Activated CD4-positive, alpha-beta T cell treated with anti-CD3 and anti-CD28 coated beads, Interleukin-2, amount 50 U/mL, for 1 hour (primary cell): ENCODE measurements around the gene KIF3B.
"Not testable (repeated sequence)": the region's sequence is repeated elsewhere in the genome, so short reads cannot be mapped to it uniquely, and the experiment has no call there.

Source experiments
- DNase-seq: peaks from one replicate; pipeline ENCODE4 v3.0.0-alpha.2; 2020

The KIF3B gene

DNA sequence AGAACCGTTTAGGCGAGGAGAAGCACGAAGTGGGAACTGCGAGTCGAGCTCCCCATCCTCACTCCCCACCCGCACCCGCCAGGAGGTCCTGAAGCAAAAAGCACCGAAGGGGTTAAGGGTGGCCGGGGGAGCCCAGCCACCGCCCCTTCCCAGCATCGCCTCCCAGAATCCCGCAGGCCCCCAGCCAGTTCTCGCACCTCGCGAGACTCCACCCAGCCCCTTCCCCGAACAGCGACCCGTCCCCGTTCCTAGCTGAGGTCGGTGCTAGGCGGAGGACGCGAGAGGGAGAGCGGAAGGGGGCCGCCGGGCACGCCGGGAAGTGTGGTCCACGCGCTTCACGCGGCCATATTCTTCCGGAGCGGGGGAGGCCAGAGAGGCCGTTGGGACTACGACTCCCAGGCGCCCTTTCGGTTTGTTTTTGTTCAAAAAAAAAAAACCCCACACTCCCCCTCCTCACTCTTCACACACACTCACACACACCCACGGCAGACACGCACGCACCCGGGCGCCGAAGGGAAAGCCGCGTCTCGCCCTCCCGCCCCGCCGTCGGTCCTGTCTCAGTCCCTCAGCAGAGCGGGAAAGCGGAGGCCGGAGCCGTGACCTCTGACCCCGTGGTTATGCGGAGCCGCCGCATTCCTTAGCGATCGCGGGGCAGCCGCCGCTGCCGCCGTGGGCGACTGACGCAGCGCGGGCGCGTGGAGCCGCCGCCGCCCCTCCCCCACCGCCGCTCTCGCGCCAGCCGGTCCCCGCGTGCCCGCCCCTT lies 80.6 kb downstream of the KIF3B start, which contains the start of gene ASXL1:
Gene ASXL1 (plus strand): TSS at position 463 of the 763 bp plus-strand sequence. CDS start 445 bp downstream, outside the sequence.
- DNase-seq: peak; percentile 91

- DNase-seq: no peak
Observed at GRCh38 chr20:32358632-32358882, 81.1 kb downstream of the KIF3B start.

DNA sequence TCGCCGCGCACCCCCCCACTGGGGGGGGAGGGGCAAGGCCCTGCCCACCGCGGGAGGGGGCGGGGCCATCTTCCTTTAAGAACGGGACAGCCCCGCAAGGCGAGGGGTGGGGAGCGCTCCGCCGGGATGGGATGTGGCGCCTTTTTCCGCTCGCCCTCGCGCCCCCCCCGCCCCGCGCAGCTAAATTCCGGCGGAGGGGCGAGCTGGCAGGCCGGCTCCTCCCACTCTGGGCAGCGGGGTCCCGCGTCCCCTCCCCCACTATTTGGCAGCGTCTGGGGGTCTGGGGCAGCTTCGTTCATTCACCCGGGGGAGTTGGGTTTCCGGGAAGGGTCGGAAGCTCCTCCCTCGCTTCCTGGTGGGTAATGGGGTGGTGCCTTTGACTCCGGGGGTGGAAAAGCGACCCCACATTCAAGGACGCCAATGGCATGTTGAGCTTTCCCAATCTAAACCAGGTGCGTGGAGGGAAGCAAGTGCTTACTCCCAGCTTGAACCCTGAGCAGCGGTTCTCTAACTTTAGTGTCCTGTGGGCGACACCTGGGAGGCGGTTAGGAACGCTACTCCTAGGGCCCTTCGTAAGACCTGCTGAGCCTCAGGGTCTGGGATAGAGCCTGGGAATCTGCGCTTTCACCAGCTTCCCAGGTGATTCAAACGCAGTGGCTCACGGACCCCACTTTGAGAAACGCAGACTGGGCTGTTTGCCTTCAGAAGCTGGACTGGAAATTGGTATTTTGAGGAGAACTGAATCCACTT lies 81.6 kb downstream of the KIF3B start:
- DNase-seq: peak; percentile 63

DNA sequence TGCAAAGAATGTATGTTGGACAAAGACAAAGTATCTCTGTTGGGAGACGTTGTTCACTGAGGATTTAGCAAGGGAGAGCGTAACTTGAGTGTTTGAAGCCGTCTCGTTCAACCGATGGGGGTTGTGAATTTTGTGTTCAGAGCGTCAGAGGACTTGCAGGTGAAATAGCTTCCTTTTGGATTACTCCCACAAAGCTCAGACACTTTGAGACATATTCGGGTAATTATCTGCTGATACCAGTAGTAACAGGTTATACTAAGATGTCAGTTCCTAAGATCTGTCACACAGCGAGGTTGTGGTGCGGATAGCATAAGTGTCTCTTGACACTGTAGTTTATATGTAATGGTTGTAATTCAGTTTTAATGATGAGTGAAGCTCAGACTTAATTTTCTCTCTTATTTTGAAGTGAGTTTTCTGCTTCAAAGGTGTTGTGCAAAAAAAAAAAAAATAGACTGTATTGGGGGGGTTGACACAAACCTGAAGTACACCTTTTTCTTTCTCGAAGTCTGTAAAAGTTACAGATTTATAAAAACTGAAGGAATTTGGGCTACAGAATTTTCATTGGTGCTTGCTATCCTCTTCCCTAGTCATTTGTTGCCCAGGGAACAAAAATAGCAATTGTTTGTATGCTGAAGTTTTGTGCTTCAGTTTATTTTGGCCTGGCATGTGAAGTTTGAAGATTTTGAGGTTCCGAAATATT lies 82.3 kb downstream of the KIF3B start:
- DNase-seq: no peak

- no peak for DNase-seq
Observed at GRCh38 chr20:32360333-32360634, 82.8 kb downstream of the KIF3B start.

DNA sequence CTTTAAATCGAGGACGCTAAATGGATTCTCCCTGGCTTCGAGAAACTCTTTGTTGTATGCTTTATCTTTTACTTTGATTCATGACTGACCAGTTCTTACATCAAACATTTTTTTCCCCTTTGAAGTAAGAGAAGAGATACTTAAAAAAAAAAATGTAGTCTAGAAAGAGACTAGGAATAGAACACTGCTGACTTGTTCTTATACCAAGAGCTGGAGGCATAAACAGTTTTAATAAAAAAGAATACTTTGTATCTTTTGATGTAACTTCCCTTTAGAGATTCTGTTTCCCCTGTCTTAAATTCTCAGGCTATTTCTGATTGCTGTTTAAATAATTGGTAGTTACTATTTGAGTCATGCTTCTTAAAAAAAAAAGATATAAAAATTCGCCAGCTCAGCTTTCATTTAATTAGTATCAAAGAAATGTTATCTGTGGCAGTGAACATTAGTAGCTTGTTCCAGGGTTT lies 85.5 kb downstream of the KIF3B start:
- DNase-seq: no peak

GRCh38 chr20:32363492-32363891 lies 86.0 kb downstream of the KIF3B start:
- DNase-seq: no peak

DNA sequence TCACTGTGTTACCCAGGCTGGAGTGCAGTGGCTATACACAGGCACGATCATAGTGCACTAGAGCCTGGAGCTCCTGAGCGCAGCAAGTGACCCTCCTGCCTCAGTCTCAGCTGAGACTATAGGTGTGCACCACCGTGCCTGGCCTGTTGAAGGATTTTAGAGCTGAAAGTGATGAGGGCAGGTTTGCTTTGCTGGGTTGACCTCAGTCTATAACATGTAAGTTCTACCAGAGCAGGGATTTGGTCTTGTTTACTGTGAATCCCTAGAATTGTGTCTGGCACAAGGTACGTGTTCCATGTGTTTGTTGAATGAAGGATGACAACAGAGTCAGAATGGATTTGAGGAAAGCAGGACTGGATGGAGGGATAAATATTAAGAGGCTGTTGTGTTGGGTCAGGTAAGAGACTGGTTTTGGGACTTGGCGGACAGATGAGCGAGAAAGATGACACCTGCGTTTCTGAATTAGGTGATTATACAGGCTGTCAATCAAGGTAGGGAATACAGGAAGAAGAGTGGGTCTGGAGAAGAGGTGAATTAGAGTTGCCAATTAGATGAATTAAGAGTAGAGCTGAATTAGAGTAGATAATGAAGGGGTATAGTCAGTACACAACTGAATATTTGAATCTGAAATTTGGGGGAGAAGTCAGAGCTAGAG lies 87.2 kb downstream of the KIF3B start:
- DNase-seq: no peak

GRCh38 chr20:32365564-32365963 lies 88.1 kb downstream of the KIF3B start:
- no peak for DNase-seq

- DNase-seq: no peak
Observed at GRCh38 chr20:32366380-32366779, 88.9 kb downstream of the KIF3B start.

GRCh38 chr20:32368323-32368722 lies 90.9 kb downstream of the KIF3B start:
- DNase-seq: no peak

DNA sequence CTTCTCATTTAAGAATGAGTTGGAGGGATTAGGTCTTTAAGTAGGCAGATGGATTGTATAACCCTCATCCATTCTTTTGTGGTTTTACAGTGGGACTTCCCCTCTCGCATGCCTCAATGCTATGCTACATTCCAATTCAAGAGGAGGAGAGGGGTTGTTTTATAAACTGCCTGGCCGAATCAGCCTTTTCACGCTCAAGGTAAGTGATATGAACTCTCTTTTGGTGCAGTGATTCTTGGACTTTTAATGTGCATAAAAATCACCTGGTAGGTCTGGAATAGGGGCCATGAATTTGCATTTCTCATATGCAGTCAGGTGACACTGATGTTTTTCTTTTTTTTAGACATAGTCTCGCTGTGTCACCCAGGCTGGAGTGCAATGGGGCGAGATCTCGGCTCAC lies 91.5 kb downstream of the KIF3B start:
- DNase-seq: no peak

DNA sequence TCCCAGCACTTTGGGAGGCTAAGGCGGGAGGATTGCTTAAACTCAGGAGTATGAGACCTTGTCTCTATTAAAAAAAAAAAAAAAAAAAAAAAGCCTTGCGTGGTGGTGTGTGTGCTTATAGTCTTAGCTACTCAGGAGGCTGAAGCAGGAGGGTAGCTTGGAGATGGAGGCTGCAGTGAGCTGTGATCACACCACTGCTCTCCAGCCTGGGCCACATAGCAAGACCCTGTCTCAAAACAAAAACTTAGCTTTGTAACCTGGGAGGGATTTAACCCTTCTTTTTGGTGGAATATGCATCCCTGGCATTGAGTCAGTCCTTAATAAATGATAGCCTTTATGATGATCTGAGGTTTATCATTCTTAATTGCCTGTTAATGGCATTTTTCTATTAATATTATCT lies 93.4 kb downstream of the KIF3B start:
- no peak for DNase-seq

DNA sequence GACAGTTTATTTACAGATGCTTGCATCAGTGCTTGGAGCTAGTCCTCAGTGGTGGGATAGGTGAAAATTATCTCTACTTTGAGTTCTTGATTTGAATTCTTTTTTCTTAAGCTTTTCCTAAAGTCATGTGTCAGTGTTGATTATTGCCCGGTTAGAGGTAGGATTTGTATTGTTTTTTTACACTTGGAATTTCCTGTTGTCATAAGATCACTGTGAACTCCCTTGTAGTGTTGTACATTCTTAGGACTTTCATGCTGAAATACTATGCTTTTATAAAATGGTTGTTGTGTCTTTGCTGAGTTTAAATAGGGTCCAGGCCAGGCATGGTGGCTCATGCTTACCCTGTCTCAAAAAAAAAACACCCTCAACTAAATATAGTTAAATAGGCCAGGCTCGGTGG lies 101.0 kb downstream of the KIF3B start:
- no peak for DNase-seq

DNA sequence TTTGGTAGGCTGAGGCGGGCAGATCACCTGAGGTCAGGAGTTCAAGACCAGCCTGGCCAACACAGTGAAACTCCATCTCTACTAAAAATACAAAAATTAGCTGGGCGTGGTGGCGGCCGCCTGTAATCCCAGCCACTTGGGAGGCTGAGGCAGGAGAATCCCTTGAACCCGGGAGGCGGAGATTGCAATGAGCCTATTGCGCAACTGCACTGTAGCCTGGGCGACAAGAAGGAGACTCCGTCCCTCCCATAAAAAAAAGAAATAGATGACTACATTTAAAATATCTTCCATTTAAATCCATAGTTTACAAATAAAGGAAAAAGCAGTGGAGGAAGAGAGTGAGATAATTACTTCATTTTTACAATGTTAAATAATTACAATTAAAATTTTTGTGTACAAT lies 102.6 kb downstream of the KIF3B start:
- DNase-seq: not testable (repeated sequence)

- DNase-seq: no peak
Observed at GRCh38 chr20:32380745-32381144, 103.3 kb downstream of the KIF3B start.

- no peak for DNase-seq
Observed at GRCh38 chr20:32382102-32382950, 104.9 kb downstream of the KIF3B start.

GRCh38 chr20:32383441-32383840 lies 106.0 kb downstream of the KIF3B start:
- DNase-seq: not testable (repeated sequence)
